Embryonic facial prominence (tissue), 1 donor: ENCODE measurements around the gene MAMLD1.

ENCODE experiments used
- DNase-seq: peaks from one replicate; pipeline ENCODE4 v3.0.0-alpha.2; 2016; ENCODE audit errors: extremely low spot score

Gene MAMLD1

DNA sequence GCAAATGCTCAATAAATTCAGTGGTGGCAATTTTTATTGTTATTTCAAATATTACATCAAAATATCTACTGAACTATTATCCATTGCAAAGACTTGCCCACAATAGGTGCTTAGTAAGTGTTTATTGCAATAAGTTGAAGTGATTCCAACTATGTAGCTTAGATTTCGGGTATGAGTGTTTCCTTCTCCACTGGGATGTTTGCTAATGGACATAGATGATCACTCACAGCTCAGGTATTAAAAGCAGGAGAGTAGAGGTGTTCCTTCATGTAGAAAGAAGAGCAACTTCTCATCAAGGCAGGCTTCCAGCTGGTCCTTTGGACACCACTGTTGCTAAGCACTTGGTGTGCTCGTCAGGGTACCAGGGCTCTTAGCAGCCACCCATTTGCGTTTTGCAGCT, 139.0 kb downstream of the MAMLD1 start:
- no peak for DNase-seq

- DNase-seq: no peak
Measured at GRCh38 chrX:150502979-150503897, 140.1 kb downstream of the MAMLD1 start.

DNA sequence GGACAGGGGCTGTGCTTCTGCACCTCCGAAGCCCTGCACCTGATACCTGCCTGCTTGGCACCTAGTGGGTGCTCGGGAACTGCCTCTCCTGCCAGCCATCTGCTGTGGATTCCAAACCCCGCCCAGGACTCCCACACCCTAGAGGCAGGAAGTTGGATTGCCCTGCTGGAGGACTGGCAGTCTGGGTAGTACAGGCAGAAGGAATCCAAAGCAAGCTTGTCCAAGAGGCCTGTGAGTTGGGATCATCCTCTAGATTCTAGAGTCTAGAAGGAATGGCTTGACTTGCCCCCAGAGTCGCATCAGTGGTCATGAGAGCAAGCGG, 140.7 kb downstream of the MAMLD1 start:
- no peak for DNase-seq

DNA sequence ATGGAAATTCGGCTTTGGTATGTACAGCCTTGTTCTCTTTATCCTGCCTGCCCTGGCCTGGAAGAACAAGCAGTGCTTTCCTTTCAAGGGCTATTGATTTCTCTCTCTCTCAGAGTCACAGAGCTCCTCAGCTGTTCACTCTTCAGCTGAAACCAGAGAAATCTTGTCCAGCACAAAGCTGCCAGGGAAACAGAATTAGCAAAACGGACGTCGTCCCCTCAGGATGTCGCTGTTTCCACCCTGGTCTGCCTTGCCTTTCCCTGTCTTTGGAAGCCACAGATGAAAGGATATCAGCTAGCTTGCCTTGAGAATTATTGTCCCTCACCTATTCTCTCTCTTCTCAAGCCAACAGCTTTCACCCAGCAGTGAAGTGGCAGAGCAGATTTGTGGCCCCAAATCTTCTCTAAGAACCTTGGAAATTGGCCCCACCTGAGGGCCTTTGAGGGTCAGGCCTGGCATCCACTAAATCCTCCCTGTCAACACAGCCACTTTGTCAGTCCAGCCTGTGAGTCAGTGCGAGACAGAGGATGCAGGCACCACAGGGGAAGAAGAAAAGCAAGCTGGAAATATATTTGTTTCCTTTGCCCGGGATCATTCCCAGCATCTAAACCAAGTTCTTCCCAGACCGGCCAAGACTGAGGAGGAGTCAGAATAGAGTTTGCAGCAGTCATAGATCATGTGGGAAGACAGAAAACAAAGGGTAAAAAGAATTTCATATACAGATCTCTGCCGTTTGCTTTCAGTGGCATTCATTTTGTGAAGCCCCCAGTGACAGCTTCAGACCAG, 141.5 kb downstream of the MAMLD1 start:
- DNase-seq: no peak

- no peak for DNase-seq
Measured at GRCh38 chrX:150506020-150506419, 142.9 kb downstream of the MAMLD1 start.

- DNase-seq: no peak
Measured at GRCh38 chrX:150506486-150506885, 143.4 kb downstream of the MAMLD1 start.

- DNase-seq: no peak
Measured at GRCh38 chrX:150507251-150507856, 144.2 kb downstream of the MAMLD1 start.

DNA sequence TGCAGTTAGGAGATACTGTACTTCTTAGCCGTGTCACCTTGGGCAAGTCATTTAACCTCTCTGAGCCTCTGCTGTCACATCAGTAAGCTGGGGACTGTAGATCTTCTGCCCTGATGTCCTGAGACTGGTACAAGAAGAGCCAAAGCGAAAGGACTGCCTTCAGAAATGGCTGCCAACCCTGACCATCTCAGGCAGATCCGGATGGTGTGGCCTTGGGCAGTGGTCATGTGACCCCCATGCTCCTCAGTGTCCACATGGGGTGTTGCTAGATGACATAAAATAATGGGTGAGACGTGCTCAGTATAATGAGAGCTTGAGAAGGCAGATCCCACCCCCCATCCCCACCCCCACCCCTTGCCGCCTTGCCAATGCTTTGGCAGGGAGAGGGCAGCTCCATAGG, 144.9 kb downstream of the MAMLD1 start:
- DNase-seq: no peak

GRCh38 chrX:150508451-150509367, 145.6 kb downstream of the MAMLD1 start:
- DNase-seq: no peak

- no peak for DNase-seq
Measured at GRCh38 chrX:150509703-150510102, 146.6 kb downstream of the MAMLD1 start.

DNA sequence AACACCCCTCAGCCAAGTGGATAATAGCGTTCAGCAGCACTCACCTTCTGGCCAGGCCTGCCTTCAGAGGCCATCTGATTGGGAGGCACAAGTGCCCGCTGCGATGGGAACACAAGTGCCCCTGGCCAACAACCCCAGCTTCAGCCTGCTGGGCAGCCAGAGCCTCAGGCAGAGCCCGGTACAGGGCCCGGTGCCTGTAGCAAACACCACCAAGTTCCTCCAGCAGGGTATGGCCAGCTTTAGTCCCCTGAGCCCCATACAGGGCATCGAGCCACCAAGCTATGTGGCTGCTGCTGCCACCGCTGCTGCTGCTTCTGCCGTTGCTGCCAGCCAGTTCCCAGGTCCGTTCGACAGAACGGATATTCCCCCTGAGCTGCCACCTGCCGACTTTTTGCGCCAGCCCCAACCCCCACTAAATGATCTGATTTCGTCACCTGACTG, 149.4 kb downstream of the MAMLD1 start:
- DNase-seq: no peak

DNA sequence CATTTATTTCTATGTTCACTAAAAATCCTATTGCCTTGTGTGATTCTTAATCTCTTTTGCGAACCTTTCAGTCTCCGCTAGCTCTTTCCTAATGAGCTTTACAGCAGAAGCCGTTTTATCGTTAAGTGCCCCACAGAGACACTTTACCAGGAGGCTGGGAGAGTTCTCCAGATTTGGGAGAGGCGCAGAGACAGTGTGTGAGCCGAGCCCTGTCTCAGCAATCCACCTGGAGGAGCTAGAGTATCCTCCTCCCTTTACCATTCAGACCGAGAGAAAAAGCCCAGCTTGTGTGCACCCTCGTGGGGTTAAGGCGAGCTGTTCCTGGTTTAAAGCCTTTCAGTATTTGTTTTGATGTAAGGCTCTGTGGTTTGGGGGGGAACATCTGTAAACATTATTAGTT, 150.4 kb downstream of the MAMLD1 start:
- no peak for DNase-seq

DNA sequence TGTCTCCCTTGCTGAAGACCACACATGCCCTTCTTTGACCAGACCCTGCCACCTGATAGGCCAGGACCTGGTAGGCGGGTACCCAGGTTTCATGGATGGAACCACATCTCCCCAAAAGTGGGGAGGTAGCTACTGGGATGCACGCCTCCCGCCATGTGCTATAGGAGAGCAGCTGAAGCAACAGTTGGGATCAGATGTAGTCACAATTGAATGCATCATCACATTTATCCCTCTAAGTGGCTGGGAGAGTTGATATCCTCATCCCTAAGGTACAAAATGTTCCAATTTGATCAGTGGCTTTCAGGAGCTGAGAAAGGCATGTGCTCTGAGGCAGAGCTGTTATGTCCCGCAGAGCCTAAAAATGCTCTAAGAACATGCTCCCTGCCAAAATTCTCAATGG, 151.3 kb downstream of the MAMLD1 start:
- DNase-seq: no peak

DNA sequence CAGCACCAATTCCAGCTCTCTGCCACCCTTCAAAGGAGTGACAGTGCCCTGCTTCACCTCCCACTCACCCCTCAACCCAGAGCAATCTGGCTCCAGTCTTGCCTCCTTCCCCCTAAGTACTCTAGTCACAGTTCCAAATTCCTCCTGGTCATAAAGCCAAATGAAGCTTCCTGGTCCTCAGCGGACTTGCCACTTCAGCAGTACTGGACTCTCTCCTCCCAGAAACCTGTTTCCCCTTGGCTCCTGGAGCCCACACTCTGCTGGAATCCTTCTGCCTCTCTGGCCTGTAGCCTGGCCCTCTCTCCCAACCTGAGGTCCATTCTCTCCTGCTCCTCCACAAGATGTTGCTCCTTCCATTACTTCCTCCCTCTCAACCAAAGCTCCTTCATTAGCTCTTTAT, 152.7 kb downstream of the MAMLD1 start:
- no peak for DNase-seq

DNA sequence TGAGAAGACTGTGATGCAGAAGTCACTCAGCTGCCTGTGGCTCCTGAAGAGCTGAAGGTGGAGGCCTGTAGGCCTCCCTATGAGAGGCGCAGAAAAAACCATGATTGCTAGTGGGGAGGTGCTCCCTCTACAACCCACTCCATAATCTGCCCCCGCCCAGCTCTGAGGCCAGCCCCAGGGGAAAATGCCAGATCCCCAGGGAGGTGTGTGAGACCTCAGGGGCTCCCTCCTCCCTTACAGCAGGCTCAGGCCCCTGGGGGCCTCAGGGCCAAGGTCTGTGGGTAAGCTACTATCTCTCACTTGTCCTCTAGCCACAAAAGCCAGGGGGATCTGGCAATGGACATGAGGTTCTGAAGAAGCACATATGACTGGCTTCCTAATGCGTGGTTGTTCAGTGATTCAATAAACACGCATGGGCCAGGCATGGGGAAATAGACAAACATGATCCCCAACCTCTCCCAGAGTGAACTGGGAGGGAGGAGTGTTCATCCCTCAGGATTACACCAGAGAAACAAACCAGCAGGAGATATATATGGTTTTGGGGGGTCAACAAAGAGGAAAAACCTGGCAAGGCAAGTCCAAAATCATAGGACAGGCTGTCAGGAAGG, 154.3 kb downstream of the MAMLD1 start:
- DNase-seq: no peak

GRCh38 chrX:150522494-150522893, 159.4 kb downstream of the MAMLD1 start:
- no peak for DNase-seq

GRCh38 chrX:150525061-150525919, 162.2 kb downstream of the MAMLD1 start:
- DNase-seq: no peak

- DNase-seq: no peak
Measured at GRCh38 chrX:150526692-150527091, 163.6 kb downstream of the MAMLD1 start.

DNA sequence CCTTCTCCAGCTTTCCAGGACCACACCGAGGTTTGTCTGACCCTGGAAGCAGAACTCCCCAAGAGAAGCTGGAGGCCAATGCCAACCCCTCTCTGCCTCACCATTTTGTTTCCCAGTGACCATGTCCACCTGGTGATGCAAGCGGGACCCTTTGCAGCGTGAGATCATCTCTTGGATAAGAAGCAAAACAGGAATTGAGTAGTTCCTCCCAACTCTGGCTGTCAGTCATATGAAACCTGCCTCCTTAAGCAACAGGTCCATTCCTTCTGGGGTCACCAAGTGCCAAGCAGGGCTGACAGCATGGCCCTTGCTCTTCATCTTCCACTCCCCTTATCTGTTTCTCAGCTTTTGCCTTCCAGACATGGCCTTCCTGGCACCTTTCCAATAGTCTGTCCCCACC, 164.0 kb downstream of the MAMLD1 start:
- DNase-seq: no peak

DNA sequence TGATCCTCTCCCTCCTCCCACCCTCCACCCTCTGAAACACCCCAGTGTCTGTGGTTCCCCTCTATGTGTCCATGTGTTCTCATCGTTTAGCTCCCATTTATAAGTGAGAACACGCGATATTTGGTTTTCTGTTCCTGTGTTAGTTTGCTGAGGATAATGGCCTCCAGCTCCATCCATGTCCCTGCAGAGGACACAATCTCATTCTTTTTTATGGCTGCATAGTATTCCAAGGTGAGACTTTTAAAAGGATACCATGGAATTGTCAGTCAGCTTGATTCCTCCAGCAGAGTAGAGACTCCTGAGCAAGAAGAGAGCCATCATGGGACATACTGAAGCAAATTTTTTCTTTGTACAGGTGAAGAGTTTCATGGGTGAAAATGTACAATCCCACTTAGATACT, 166.5 kb downstream of the MAMLD1 start:
- no peak for DNase-seq
